ENCODE results near the gene FASTKD2. TPM values are rescaled to one million over a fixed set of nuclear protein-coding genes. Genes with fewer than 3 reads are reported as not detected.

Gene FASTKD2
- 25.9 and 33.5 TPM in 2 replicates for total RNA-seq (2014; rRNA removed; shearing (Covaris generic))

GRCh38 chr2:206765242-206766056 is at the start of gene FASTKD2, which contains the start of gene MDH1B:
Gene FASTKD2 (plus strand): TSS chr2:206765606. CDS start chr2:206766694, 1,088 bp downstream.
Gene MDH1B (minus strand): TSS chr2:206765328. CDS start chr2:206765271, 57 bp downstream.
- peak; percentile 91 for DNase-seq (ENCODE audit: low read depth)

- DNase-seq (ENCODE audit: low read depth) = no peak
Measured at GRCh38 chr2:206716623-206717022, 48.8 kb upstream of the FASTKD2 start.

GRCh38 chr2:206718296-206718695 is 47.1 kb upstream of the FASTKD2 start, which contains the start of gene DYTN:
Gene DYTN (minus strand): TSS chr2:206718396. CDS start chr2:206718279, 117 bp downstream.
- DNase-seq (ENCODE audit: low read depth) = no peak

GRCh38 chr2:206721256-206721920 is 44.0 kb upstream of the FASTKD2 start:
- DNase-seq (ENCODE audit: low read depth) = no peak

- DNase-seq (ENCODE audit: low read depth) = no peak
Measured at GRCh38 chr2:206723288-206723687, 42.1 kb upstream of the FASTKD2 start.

- no peak for DNase-seq (ENCODE audit: low read depth)
Measured at GRCh38 chr2:206727287-206727686, 38.1 kb upstream of the FASTKD2 start.

GRCh38 chr2:206728277-206729199 is 36.9 kb upstream of the FASTKD2 start:
- peak; percentile 29 for DNase-seq (ENCODE audit: low read depth)

- DNase-seq (ENCODE audit: low read depth) = no peak
Measured at GRCh38 chr2:206733341-206733740, 32.1 kb upstream of the FASTKD2 start.

- no peak for DNase-seq (ENCODE audit: low read depth)
Measured at GRCh38 chr2:206736935-206737334, 28.5 kb upstream of the FASTKD2 start.

GRCh38 chr2:206739271-206739670 is 26.1 kb upstream of the FASTKD2 start:
- no peak for DNase-seq (ENCODE audit: low read depth)

GRCh38 chr2:206740800-206741199 is 24.6 kb upstream of the FASTKD2 start:
- no peak for DNase-seq (ENCODE audit: low read depth)

GRCh38 chr2:206756816-206757215 is 8.6 kb upstream of the FASTKD2 start:
- no peak for DNase-seq (ENCODE audit: low read depth)

- no peak for DNase-seq (ENCODE audit: low read depth)
Measured at GRCh38 chr2:206764673-206765241, 649 bp upstream of the FASTKD2 start.

- DNase-seq (ENCODE audit: low read depth) = no peak
Measured at GRCh38 chr2:206766057-206766930, 888 bp downstream of the FASTKD2 start.

GRCh38 chr2:206774871-206775270 is 9.5 kb downstream of the FASTKD2 start:
- no peak for DNase-seq (ENCODE audit: low read depth)

GRCh38 chr2:206776432-206776831 is 11.0 kb downstream of the FASTKD2 start:
- no peak for DNase-seq (ENCODE audit: low read depth)

- DNase-seq (ENCODE audit: low read depth) = no peak
Measured at GRCh38 chr2:206780671-206781070, 15.3 kb downstream of the FASTKD2 start.

GRCh38 chr2:206783718-206784117 is 18.3 kb downstream of the FASTKD2 start:
- DNase-seq (ENCODE audit: low read depth) = peak; percentile 5

- DNase-seq (ENCODE audit: low read depth) = no peak
Measured at GRCh38 chr2:206784559-206785353, 19.4 kb downstream of the FASTKD2 start.

All from M059J (cell line).